ENCODE results near the gene XAB2. TPM values are rescaled to one million over a fixed set of nuclear protein-coding genes. Genes with fewer than 3 reads are reported as not detected.

XAB2 gene
- total and polyA plus RNA-seq, 2 experiments from 2014 or later, result 19.9 to 24.5 TPM

GRCh38 chr19:7643031-7643415 is 13.7 kb upstream of the XAB2 start:
- Histone ChIP-seq H3K27me3 (no peaks in the 10 kb centered on the region), H3K4me2 (no peak overlapping the region), H3K36me3 (replicated peaks; ENCODE audit: insufficient read depth, low read depth) (no peaks in the 10 kb centered on the region), H3K79me2 (peaks cover 7% of the 10 kb centered on the region), H3K4me3 (no peak overlapping the region), H4K20me1 (ENCODE audit: insufficient read depth, poor library complexity, severe bottlenecking) (no peaks in the 10 kb centered on the region), H3K27ac (no peak overlapping the region), H2AFZ (no peak overlapping the region), H3K4me1 (ENCODE audit: insufficient read depth) (no peaks in the 10 kb centered on the region), H3K9me3 (ENCODE audit: low read depth) (no peaks in the 10 kb centered on the region), H3K9me2 (replicated peaks; ENCODE audit: insufficient read depth) (no peaks in the 10 kb centered on the region)
- TF ChIP-seq EZH2phosphoT487 (IDR thresholded peaks at IDR 0.05; ENCODE audit: low read depth, severe bottlenecking, unreplicated experiment) (no peak), EZH2 (IDR thresholded peaks at IDR 0.05; ENCODE audit: borderline replicate concordance) (no peak)
- TF ChIP-seq, protein P1, sequence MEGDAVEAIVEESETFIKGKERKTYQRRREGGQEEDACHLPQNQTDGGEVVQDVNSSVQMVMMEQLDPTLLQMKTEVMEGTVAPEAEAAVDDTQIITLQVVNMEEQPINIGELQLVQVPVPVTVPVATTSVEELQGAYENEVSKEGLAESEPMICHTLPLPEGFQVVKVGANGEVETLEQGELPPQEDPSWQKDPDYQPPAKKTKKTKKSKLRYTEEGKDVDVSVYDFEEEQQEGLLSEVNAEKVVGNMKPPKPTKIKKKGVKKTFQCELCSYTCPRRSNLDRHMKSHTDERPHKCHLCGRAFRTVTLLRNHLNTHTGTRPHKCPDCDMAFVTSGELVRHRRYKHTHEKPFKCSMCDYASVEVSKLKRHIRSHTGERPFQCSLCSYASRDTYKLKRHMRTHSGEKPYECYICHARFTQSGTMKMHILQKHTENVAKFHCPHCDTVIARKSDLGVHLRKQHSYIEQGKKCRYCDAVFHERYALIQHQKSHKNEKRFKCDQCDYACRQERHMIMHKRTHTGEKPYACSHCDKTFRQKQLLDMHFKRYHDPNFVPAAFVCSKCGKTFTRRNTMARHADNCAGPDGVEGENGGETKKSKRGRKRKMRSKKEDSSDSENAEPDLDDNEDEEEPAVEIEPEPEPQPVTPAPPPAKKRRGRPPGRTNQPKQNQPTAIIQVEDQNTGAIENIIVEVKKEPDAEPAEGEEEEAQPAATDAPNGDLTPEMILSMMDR (IDR thresholded peaks at IDR 0.05; ENCODE audit: poor library complexity), result no peak
- 90% methylated on average over 6 of the region's 8 CpGs for WGBS (ENCODE audit: low lambda C conversion rate, missing lambda C conversion rate)
- DNase-seq (ENCODE audit: low spot score), result no peak

- no peak for TF ChIP-seq EZH2 (IDR thresholded peaks at IDR 0.05; ENCODE audit: borderline replicate concordance)
- TF ChIP-seq, protein P1 (IDR thresholded peaks at IDR 0.05; ENCODE audit: poor library complexity), result no peak
- no peak for TF ChIP-seq EZH2phosphoT487 (IDR thresholded peaks at IDR 0.05; ENCODE audit: low read depth, severe bottlenecking, unreplicated experiment)
- DNase-seq (ENCODE audit: low spot score), result no peak
- Histone ChIP-seq H3K4me1 (ENCODE audit: insufficient read depth) (no peaks in the 10 kb centered on the region), H3K4me3 (no peak overlapping the region), H2AFZ (no peak overlapping the region), H4K20me1 (ENCODE audit: insufficient read depth, poor library complexity, severe bottlenecking) (no peaks in the 10 kb centered on the region), H3K27ac (no peak overlapping the region), H3K36me3 (replicated peaks; ENCODE audit: insufficient read depth, low read depth) (no peaks in the 10 kb centered on the region), H3K79me2 (peaks cover 12% of the 10 kb centered on the region), H3K27me3 (no peaks in the 10 kb centered on the region), H3K4me2 (no peak overlapping the region), H3K9me2 (replicated peaks; ENCODE audit: insufficient read depth) (no peaks in the 10 kb centered on the region), H3K9me3 (ENCODE audit: low read depth) (no peaks in the 10 kb centered on the region)
- 93% methylated on average over 24 of the region's 27 CpGs for WGBS (ENCODE audit: low lambda C conversion rate, missing lambda C conversion rate)
Observed at GRCh38 chr19:7642295-7643030, 13.1 kb upstream of the XAB2 start.

DNA sequence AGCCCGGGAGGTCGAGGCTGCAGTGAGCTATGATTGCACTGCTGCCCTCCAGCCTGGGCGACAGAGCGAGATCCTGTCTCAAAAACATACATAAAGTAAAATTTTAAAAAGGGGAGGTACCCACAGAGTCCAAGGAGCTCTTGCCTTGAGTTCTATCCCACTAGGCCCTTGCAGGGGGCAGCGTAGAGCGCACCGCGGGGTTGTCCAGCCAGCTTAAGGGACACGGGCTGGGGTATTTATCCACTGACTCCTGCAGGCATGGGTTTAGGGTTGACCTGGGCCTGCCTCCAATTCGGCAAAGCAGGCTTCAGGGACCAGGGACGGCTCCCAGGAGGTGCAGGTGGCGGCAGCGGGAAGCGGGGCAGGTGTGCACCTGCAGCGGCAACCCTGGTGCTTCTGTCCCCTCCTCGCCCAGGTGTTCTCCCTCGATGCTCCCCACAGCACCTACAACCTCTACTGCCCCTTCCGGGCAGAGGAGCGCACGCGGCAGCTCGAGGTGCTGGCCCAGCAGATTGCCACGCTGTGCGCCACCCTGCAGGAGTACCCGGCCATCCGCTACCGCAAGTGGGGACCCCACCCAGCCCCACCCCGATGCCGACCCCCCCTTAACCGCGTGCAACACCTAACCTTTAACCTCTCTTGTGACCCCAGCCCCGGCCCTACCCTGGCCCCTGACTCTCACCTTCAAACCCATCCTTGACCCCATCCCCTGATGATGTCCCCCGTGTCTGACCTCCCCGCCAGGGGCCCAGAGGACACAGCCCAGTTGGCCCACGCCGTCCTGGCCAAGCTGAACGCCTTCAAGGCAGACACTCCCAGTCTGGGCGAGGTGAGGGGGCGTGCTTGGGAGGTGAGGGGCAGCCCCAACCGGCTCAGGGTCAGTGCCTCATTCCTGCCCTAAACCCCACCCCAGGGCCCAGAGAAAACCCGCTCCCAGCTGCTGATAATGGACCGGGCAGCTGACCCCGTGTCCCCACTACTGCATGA is 12.2 kb upstream of the XAB2 start:
- WGBS (ENCODE audit: low lambda C conversion rate, missing lambda C conversion rate), result 91% methylated on average over 43 of the region's 43 CpGs
- H2AFZ ChIP-seq, result no peak overlapping the region
- peaks cover 13% of the 10 kb centered on the region for H3K79me2 ChIP-seq
- no peak for TF ChIP-seq EZH2 (IDR thresholded peaks at IDR 0.05; ENCODE audit: borderline replicate concordance)
- TF ChIP-seq, protein P1 (IDR thresholded peaks at IDR 0.05; ENCODE audit: poor library complexity), result no peak
- no peak for TF ChIP-seq EZH2phosphoT487 (IDR thresholded peaks at IDR 0.05; ENCODE audit: low read depth, severe bottlenecking, unreplicated experiment)
- DNase-seq (ENCODE audit: low spot score), result no peak
- H3K4me1 ChIP-seq (ENCODE audit: insufficient read depth), result peaks cover 2% of the 10 kb centered on the region
- no peaks in the 10 kb centered on the region for H3K9me3 ChIP-seq (ENCODE audit: low read depth)
- no peaks in the 10 kb centered on the region for H4K20me1 ChIP-seq (ENCODE audit: insufficient read depth, poor library complexity, severe bottlenecking)
- no peaks in the 10 kb centered on the region for H3K27me3 ChIP-seq
- no peaks in the 10 kb centered on the region for H3K36me3 ChIP-seq (replicated peaks; ENCODE audit: insufficient read depth, low read depth)
- H3K4me3 ChIP-seq, result no peak overlapping the region
- H3K27ac ChIP-seq, result no peak overlapping the region
- no peaks in the 10 kb centered on the region for H3K9me2 ChIP-seq (replicated peaks; ENCODE audit: insufficient read depth)
- H3K4me2 ChIP-seq, result no peak overlapping the region
